Tibial artery (tissue), 4 donors: ENCODE data around the gene IGSF3.

Experiments used
- DNase-seq, 2 donors: peaks; one replicate each; pipeline ENCODE4 v3.0.0-alpha.2; 2019
- H3K27ac ChIP-seq, 2 donors: fragments of 200-600 bp; sonication (generic) in 1 of 2; 1 replicate in 1 of 2; 2 replicates in 1 of 2; pipeline ENCODE4 v1.5.1; 2018 to 2019; ENCODE audit warnings: mild to moderate bottlenecking in 1 of 2
- H3K27me3 ChIP-seq, 2 donors: fragments of 200-600 bp; sonication (generic) in 1 of 2; one replicate each; pipeline versions ENCODE4 v1.5.1 to v1.6.0; 2016 to 2019
- H3K36me3 ChIP-seq, 3 donors: fragments of 200-600 bp; sonication (generic) in 2 of 3; one replicate each; pipeline ENCODE4 v1.5.1; 2016 to 2019; ENCODE audit warnings: mild to moderate bottlenecking in 2 of 3
- H3K4me1 ChIP-seq, 4 donors: fragments of 200-600 bp; sonication (generic) in 2 of 4; 1 replicate in 3 of 4; 2 replicates in 1 of 4; pipeline ENCODE4 v1.5.1; 2016 to 2019
- H3K4me3 ChIP-seq, 2 donors: fragments of 200-600 bp; sonication (generic) in 1 of 2; 1 replicate in 1 of 2; 2 replicates in 1 of 2; pipeline ENCODE4 v1.5.1; 2018 to 2019; ENCODE audit warnings: mild to moderate bottlenecking in 2 of 2
- H3K9me3 ChIP-seq, 3 donors: fragments of 200-600 bp; sonication (generic) in 1 of 3; one replicate each; pipeline ENCODE4 v1.5.1; 2016 to 2019
- CTCF ChIP-seq, 2 experiments: fragments of 200-600 bp in 1 of 2; fragments of 450-650 bp in 1 of 2; IDR thresholded peaks; one replicate each; pipeline ENCODE4 v1.5.1; 2017 to 2019; ENCODE audit warnings: antibody characterized with exemption in 2 of 2, mild to moderate bottlenecking in 1 of 2, moderate library complexity in 1 of 2
- intact Hi-C: fragments of 100-400 bp; cut with DNase I; formaldehyde crosslinking; loops from one replicate; pipeline ENCODE4 v1.15.0; 2023; ENCODE audit warnings: low total_unique reads

Gene IGSF3

GRCh38 chr1:116579259-116579875 is 88.2 kb downstream of the IGSF3 start:
- Histone ChIP-seq H3K27ac (no peak overlapping the region), H3K36me3 (peaks cover 0 to 1% (median 0%) of the 10 kb centered on the region in 3 donors), H3K4me1 (peaks cover 0 to 3% (median 0%) of the 10 kb centered on the region in 4 donors), H3K27me3 (no peaks in the 10 kb centered on the region), H3K4me3 (no peak overlapping the region), H3K9me3 (no peaks in the 10 kb centered on the region)
- TF ChIP-seq CTCF (IDR thresholded peaks at IDR 0.05), result no peak
- DNase-seq, result no peak
- intact Hi-C loops, result no loop called here

GRCh38 chr1:116578581-116578980 is 89.0 kb downstream of the IGSF3 start:
- no peak for DNase-seq
- H3K9me3 ChIP-seq, result no peaks in the 10 kb centered on the region
- no peak for TF ChIP-seq CTCF (IDR thresholded peaks at IDR 0.05)
- peaks cover 0 to 3% (median 0%) of the 10 kb centered on the region in 4 donors for H3K4me1 ChIP-seq
- no peaks in the 10 kb centered on the region for H3K36me3 ChIP-seq
- no peak overlapping the region for H3K4me3 ChIP-seq
- no peak overlapping the region for H3K27ac ChIP-seq
- H3K27me3 ChIP-seq, result no peaks in the 10 kb centered on the region
- intact Hi-C loops, result no loop called here

- Histone ChIP-seq H3K4me1 (peaks cover 0 to 3% (median 0%) of the 10 kb centered on the region in 4 donors), H3K4me3 (no peak overlapping the region), H3K9me3 (no peaks in the 10 kb centered on the region), H3K27ac (no peak overlapping the region), H3K36me3 (no peaks in the 10 kb centered on the region), H3K27me3 (no peaks in the 10 kb centered on the region)
- no peak for DNase-seq
- no peak for TF ChIP-seq CTCF (IDR thresholded peaks at IDR 0.05)
- intact Hi-C loops, result no loop called here
Observed at GRCh38 chr1:116577759-116578314, 89.7 kb downstream of the IGSF3 start.

GRCh38 chr1:116574581-116575291 is 92.8 kb downstream of the IGSF3 start:
- Histone ChIP-seq H3K4me3 (no peak overlapping the region), H3K36me3 (no peaks in the 10 kb centered on the region), H3K9me3 (no peaks in the 10 kb centered on the region), H3K27ac (no peak overlapping the region), H3K4me1 (peaks cover 0 to 15% (median 1%) of the 10 kb centered on the region in 4 donors), H3K27me3 (no peaks in the 10 kb centered on the region)
- peak; percentile 69 to 82 for DNase-seq
- peak; percentile 82 to 85 for TF ChIP-seq CTCF (IDR thresholded peaks at IDR 0.05)
- intact Hi-C loops, result loop anchor here (5.0 kb wide), 2 partner anchors 202 to 483 kb away; partner anchors contain the start of gene ATP1A1

GRCh38 chr1:116573431-116574095 is 94.0 kb downstream of the IGSF3 start:
- Histone ChIP-seq H3K27ac (no peak overlapping the region), H3K9me3 (no peaks in the 10 kb centered on the region), H3K36me3 (no peaks in the 10 kb centered on the region), H3K27me3 (no peaks in the 10 kb centered on the region), H3K4me1 (peaks cover 0 to 27% (median 8%) of the 10 kb centered on the region in 4 donors), H3K4me3 (no peak overlapping the region)
- DNase-seq, result no peak
- intact Hi-C loops, result loop anchor here (5.0 kb wide), 2 partner anchors 201 to 484 kb away; partner anchors contain the start of gene ATP1A1
- TF ChIP-seq CTCF (IDR thresholded peaks at IDR 0.05), result no peak
